ENCODE results near the gene CCS. TPM values are rescaled to one million over a fixed set of nuclear protein-coding genes. Genes with fewer than 3 reads are reported as not detected.
"Not testable (repeated sequence)": the region's sequence is repeated elsewhere in the genome, so short reads cannot be mapped to it uniquely, and the experiment has no call there.

CCS gene, protein sequence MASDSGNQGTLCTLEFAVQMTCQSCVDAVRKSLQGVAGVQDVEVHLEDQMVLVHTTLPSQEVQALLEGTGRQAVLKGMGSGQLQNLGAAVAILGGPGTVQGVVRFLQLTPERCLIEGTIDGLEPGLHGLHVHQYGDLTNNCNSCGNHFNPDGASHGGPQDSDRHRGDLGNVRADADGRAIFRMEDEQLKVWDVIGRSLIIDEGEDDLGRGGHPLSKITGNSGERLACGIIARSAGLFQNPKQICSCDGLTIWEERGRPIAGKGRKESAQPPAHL
- 10 to 100 TPM; 27.3 to 47.6 (median 31.5) TPM for polyA plus RNA-seq (ENCODE audit: insufficient read length in 10 of 10)
- long read RNA-seq, donor 1, transcript CCS-208 (8 exons, 1,430 nt): major isoform, 5 of 7 reads
- long read RNA-seq, donor 1, partial matches to known transcripts: 0 of 7 reads
- long read RNA-seq, donor 1, other reads (novel, unspliced or antisense): 0 of 7 reads
- long read RNA-seq, donor 2, partial matches to known transcripts: 0 of 3 reads
- long read RNA-seq, donor 2, other reads (novel, unspliced or antisense): 0 of 3 reads
- long read RNA-seq, donor 3: 0 reads
- long read RNA-seq, donor 4, partial matches to known transcripts: 0 of 4 reads
- long read RNA-seq, donor 4, other reads (novel, unspliced or antisense): 0 of 4 reads
- long read RNA-seq, donor 5, transcript CCS-208 (8 exons, 1,430 nt): major isoform, 14 of 17 reads
- long read RNA-seq, donor 5, partial matches to known transcripts: 0 of 17 reads
- long read RNA-seq, donor 5, other reads (novel, unspliced or antisense): 0 of 17 reads
- long read RNA-seq, donor 6, transcript CCS-208 (8 exons, 1,430 nt): major isoform, 10 of 16 reads
- long read RNA-seq, donor 6, partial matches to known transcripts: 6 of 16 reads
- long read RNA-seq, donor 6, other reads (novel, unspliced or antisense): 0 of 16 reads
- long read RNA-seq, donor 7, partial matches to known transcripts: 0 of 7 reads
- long read RNA-seq, donor 7, other reads (novel, unspliced or antisense): 0 of 7 reads
- long read RNA-seq, donor 8, partial matches to known transcripts: 0 of 6 reads
- long read RNA-seq, donor 8, other reads (novel, unspliced or antisense): 0 of 6 reads
- long read RNA-seq, donor 9, partial matches to known transcripts: 0 of 2 reads
- long read RNA-seq, donor 9, other reads (novel, unspliced or antisense): 0 of 2 reads

DNA sequence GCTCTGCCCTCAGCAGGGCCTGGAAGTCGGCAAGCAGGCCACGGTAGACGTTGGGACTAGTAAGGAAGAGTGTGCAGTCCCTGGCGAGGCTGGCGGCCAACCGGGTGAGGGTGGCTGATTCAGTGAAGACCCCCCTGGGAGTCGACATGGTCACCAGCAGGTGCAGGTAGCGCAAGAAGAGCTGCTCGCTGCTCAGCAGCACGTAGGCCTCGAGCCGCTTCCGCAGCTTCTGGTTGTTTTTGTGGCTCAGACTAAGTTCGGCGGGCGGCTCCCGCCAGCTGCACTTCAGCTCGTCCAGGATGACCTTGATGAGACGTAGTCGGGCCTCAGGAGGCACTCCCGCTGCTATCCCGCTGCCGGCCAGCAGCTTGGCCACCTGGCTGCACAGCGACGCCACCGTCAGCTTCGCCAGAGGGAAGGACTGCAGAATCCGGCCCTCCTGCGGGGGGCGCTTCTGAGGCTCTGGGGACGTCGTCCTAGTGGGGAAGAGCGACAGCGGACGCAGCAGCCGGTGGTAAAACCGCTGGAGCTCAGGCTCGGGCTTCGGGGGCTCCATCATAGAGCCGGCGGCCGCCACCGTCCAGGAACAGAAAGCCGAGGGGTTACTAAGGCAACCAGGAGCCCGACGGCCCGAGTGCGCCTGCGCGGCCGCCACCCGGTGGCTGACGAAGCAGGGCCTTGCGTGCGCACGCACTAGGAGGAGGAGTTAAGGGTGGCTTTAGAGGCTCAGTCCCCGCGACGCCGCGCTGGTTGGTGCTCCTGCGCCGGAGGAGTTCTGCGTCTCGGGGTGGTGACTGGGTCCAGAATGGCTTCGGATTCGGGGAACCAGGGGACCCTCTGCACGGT is at the start of gene CCS, which contains the start of gene CCDC87:
Gene CCS, plus strand, starts transcription at position 729 of the 846 bp plus-strand sequence. Its CDS starts 77 bp downstream, at position 806.
Gene CCDC87, minus strand, starts transcription at position 607 of the 846 bp plus-strand sequence. Its CDS starts 48 bp downstream, at position 559.
- DNase-seq: peak; percentile 96 to 99 (median 98)

DNA sequence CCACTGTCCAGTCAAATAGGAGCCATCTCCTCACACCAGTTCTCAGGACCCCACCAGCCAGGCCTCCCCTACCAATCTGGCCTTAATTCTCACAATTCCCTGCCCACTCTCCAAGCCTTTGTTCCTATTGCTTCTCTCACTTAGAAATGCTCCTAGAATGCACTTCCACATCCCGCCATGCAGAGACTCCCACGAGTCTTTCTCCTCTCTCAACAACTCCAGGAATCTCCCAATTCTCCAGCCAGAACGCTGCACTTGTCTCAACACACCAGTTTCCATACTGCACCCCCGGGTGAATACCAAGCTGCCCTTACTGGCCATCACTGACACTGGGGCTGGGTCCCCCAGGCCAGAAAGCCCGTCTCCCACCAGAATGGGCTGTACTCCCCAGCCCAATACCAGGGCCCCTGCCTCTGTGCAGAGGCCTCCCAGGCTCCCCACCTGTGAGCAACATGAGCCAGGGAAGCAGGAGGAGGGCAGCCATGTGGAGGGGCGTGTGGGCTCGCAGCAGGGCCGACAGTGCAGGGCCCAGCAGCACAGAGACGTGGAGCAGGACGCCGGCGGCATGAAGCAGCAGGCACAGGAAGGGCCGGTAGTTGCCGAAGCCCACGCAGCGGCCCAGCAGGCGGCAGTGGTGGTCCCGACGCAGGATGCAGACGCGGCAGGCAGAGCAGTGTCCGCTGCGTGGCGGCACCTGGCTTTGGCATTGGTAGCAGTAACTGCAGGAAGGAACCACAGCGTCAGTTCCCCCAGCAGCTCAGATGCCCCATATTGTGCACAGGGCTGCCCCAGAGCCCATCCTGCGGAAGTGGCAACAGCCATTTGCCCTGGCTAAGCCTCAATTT is 49.5 kb upstream of the CCS start:
- DNase-seq: peak; percentile 32 to 79 (median 61)

DNA sequence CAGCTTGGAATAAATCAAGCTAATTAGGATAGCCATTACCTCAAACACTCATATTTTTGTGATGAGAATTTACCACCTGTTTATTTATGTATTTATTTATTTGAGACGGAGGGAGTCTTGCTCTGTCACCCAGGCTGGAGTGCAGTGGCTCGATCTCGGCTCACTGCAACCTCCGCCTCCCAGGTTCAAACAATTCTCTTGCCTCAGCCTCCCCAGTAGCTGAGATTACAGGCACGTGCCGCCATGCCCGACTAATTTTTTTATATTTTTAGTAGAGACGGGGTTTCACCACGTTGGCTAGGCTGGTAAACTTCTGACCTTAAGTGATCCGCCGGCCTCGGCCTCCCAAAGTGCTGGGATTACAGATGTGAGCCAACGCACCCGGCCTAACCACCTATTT is 48.0 kb upstream of the CCS start:
- not testable (repeated sequence) for DNase-seq

DNA sequence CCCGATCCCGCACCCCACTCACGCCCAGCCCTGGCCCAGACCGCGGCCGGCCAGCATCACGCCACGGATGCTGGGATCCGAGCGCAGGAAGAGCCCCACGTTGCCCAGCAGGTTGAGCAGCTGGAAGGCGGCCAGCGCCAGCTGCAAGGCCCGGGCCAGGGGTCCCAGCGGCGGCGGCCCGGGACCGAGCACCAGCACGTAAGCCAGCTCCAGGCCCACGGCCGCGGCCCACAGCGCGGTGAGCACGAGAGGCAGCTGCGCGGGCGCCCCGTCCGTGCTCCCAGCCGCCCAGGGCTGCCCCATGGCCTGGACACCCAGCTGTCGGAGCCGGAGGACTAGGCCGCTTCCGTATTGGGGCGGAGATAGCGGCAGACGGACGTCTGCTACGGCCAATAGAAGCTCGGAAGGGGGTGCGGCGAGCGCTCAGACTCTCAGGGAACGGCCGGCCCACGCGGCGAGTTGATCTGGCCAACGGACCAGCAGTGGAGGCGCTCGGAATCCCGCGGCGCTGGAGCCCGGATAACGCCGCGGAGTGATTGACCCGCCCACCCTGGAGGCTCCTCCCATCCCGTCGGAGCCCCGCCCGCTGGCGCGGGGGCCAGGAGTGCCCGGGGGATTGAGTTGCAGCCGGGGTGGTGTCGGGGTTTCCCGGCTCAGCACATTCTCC is 47.2 kb upstream of the CCS start, which contains the start of gene ZDHHC24:
Gene ZDHHC24, minus strand, starts transcription at position 348 of the 667 bp plus-strand sequence. Its CDS starts 45 bp downstream, at position 303.
- DNase-seq: peak; percentile 96 to 97 (median 97)

DNA sequence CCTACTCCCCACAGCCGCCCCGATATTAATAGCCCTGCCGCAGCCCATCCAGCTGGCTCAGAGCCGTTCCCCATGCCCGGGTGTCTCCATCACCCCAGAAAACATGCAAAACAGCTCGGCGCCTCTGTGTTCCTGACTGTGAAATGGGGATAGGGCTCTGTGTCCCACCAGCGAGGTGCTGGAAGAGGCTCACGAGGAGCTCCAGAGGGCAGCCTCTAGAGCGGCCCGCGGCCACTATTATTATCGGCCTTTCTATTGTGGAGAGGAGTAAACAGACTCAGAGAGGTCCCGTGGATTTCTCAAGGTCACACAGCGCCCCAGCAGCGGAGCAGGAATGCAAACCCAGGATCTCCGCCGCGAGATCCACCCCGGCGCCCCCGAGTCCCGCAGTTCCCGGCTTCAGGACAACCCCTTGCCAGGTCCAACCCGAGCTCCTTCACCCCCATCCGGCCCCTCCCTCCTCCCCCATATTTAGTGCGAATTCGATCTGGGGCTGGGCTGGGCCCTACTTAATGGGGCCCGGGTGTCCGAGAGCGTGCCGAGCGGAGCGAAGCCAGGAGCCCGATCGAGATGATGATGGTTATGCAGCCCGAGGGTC is 46.5 kb upstream of the CCS start, which contains the start of gene ACTN3:
Gene ACTN3, plus strand, starts transcription at position 536 of the 598 bp plus-strand sequence. Its CDS starts 35 bp downstream, at position 571.
- DNase-seq: peak; percentile 45 to 60 (median 55)

DNA sequence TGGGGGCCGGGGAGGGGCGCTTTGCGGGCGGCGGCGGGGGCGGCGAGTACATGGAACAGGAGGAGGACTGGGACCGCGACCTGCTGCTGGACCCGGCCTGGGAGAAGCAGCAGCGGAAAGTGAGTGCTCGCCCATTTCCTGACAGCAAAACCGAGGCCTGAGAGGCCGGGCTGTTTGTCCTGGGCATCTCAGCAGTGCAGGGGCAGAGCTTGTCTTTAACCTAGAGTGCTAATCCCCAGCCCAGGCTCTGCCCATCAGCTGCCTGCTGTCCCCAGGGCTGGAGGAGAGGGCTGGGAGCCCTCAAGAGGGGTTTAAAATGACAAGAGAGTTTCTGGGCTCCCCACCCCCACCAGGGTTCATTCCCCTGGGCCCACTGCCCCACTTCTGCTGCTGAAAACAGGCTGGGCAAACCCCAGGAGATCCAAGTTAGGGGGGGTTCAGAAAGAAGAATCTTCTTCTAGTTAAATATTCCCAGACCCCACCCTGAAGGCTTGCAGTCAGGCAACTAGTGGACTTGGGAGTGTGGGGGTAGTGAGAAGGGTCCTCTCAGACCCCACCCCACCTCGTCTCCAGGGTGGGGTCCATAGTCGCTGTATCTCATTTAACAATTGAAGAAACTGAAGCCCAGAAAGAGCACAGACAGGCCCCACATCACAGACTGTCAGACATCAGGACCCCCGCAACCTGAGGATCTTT is 45.9 kb upstream of the CCS start:
- peak in 1 of 3 donors; percentile 8 for DNase-seq

DNA sequence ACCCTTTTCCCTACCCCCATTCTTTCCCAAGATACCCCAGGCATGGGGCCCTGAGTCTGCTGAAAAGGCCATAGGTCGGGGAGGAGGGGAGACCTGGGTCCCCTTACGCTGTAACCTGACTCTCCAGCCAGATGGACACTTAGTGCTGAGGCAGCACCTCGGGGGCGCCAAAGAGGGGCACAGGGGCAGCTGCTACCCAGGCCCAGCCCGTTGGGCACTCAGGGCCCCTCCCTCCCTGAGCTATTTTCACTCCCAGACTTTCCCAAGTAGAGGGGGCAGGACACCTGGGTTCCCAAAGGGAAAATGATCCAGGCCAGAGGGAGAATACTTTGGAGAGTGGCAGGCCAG is 45.3 kb upstream of the CCS start:
- peak; percentile 39 to 45 (median 45) for DNase-seq

DNA sequence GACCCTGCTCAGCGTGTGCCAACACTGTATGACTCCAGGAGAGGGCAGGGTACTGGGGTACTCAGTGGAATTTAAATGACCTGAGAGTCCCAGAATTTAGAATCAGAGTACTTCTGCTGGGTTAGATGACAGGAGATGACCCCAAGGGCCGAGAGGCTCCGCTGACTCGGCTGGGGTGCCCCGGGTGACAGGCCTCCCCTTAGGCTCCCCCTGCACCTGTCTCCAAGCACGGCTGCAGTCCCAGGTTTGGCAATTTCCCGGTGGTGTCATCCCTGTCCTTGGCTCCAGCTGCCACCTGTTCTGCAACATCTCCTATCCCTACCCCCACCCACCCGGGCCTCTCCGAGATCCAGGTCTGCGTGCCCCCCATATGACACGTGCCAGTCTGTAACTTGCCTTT is 44.9 kb upstream of the CCS start:
- DNase-seq: peak in 2 of 3 donors; percentile 41 to 42

DNA sequence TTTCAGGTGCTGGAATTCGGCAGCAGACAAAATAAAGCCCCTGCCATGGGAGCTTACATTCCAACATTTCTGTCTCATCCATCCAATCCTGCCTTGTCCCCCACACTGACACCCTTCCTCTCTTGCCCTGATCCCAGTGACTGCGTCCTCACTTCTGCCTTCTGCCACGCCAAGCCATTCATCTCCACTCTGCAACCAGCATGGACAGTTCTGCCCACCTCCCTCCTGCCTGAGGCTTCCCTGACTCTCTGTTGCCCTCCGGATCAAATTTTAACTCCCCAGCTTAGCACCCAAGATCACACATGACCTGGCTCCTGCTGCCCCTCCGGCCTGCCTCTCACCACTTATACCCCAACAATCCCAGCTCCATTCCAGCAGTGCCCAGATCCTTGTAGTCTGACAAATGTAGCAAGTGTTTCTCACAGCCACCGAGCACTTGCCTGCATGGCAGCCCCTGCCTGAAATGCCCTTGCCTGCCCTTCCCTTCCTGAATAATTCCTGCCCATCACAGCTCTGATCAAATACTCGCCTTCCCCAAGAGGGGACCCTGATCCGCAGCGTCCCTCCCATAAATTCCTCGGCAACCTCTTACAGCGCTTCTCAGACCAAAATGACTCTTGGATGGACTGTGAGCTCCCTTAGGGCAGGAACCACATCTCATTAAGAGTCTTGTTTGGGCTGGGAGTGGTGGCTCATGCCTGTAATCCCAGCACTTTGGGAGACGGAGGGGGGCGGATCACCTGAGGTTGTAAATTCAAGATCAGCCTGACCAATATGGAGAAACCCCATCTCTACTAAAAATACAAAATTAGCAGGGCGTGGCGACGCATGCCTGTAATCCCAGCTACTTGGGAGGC is 44.0 kb upstream of the CCS start:
- no peak for DNase-seq

DNA sequence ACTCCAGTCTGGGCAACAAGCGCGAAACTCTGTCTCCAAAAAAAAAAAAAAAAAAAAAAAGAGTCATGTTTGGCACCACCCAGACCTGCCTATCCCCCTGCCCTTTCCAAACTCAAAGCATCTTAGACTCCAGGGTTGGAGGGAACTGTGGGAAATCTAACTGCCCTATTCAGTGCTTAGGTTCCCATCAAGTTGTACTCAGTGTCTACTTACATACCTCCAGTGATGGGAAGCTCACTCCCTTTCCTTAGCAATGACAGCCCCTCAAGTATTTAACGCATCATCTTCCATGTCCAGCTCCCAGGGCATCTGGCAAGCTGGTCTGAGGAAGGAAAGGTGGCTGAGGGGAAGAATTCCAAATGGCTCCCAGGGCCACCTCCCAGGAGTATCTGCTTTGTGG is 43.3 kb upstream of the CCS start:
- DNase-seq: no peak

DNA sequence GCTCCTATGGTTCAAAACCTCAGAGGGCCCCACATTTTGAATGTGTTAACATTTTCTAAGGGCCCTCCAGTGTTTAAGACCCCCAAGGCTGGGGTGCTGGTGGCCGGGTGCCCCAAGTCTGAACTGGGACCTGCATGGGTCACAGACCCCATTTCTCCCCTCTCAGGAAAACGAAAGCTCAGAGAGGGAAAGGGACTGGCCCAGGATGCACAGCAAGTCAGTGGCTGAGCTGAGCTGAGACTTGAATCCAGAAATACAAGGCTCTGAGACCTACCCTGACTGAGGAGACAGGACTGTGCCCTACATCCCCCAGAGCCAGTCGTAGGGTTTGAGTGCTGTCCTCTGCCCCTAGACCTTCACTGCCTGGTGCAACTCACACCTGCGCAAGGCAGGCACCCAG is 42.1 kb upstream of the CCS start:
- no peak for DNase-seq

DNA sequence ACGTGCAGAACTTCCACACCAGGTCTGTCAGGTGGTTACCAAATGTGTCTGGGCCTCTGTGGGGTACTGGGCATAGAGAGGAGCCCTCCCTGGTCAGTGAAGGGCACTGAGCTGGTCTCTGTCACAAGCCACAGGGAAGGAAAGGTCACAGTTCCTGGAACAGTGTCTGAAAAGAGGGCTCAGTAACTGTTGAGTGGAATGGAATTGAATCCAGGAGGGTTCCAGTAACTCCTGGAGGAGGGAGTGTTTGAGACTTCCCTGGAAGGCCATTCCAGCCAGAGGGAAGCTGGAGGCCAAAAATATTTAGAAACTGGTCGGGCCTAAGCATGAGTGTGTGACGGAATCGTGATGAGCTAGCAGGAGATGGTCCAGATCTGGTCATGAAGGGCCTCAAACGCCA is 38.4 kb upstream of the CCS start:
- DNase-seq: no peak

DNA sequence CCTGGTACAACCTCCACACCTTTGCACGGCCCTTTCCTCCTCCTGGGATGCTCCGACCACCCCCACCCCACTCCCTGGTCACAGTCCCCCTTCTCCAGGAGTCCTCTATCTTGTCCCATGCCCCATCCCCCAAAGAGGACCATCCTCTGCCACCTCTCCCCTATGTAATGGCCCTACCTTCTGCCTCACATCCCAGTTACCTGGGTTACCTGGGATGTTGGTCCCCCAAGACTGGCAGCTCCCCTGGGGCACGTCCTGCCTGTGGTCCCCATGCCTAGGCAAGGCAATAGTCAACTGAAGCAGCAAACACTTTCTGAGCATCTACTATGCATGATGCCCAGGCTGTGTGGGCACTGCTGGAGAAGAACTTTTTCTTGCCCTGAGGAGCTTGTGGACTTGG is 37.6 kb upstream of the CCS start:
- no peak for DNase-seq

DNA sequence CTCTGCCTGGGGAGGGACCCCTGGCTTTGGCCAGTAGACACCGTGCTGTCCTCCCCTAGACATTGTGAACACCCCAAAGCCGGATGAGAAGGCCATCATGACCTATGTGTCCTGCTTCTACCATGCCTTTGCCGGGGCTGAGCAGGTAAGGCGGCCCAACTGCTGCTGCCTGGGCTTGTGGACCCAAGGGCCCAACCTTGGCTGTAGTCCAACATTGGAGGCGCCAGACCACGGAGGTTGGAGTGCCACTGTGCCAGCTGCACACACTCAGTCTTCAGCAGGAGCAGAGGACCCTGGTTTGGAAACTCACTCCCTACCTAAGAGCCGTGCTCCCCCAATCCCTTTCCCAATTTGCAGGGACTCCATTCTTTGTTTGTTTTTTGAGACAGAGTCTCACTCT is 36.9 kb upstream of the CCS start:
- DNase-seq: no peak

DNA sequence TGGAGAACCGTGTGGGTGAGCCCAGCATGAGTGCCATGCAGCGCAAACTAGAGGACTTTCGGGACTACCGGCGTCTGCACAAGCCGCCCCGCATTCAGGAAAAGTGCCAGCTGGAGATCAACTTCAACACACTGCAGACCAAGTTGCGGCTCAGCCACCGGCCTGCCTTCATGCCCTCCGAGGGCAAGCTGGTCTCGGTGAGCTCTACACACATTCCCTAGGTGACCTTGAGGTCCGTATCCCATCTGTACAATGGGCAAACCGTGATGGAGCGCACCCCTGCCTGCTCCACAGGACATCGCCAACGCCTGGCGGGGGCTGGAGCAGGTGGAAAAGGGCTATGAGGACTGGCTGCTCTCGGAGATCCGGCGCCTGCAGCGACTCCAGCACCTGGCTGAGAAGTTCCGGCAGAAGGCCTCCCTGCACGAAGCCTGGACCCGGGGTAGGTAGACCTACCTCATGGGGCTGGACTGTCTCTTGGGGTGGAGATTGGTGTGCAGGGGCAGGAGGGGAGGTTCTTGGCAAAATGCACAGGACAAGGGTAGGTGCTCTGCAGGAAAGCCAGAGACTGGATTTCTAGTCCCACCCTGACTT is 35.2 kb upstream of the CCS start:
- no peak for DNase-seq

DNA sequence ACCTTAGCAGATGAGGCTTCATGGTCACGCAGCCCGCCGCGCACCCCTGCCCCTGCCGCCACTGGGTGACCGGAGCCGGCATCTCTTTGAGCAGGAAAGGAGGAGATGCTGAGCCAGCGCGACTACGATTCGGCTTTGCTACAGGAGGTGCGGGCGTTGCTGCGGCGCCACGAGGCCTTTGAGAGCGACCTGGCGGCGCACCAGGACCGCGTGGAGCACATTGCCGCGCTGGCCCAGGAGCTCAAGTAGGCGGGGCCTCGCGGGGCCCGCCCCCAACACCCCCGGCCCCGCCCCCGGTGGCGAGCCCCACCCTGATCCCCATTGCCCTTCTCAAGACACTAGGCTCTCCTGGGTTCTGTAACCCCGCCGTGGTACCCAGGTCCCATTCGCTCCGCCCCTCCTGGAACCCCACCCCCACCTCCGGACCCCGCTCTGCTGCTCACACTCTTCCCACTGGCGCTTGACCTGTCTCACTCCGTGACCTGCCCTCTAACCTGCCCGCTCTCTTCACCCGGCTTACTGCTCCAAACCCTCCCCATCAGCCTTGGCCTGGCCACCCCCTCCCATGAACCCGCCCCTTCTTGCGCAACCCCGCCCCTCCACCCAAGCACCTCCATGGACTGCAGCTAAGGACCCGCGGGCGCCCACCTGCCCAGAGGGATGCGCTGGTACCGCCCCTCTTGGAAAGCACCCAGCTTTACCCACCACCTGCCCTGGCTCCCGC is 33.7 kb upstream of the CCS start:
- DNase-seq: no peak
